Psoas muscle (tissue), 8 donors: ENCODE data around the gene DSC3. TPM values are rescaled to one million over a fixed set of nuclear protein-coding genes. Genes with fewer than 3 reads are reported as not detected.

Experiments
- ATAC-seq, 4 donors: fragments of 200-7000 bp; cut with Tn5 transposase; one replicate each; pipeline ENCODE4 v1.9.1; 2020; ENCODE audit warnings: moderate library complexity in 3 of 4, mild to moderate bottlenecking in 2 of 4
- DNase-seq, 2 donors: peaks; one replicate each; pipeline ENCODE4 v3.0.0-alpha.2; 2020
- H3K27ac ChIP-seq: fragments of 200-600 bp; one replicate; pipeline ENCODE4 v1.8.0; 2022
- H3K27me3 ChIP-seq, 3 donors: fragments of 200-600 bp in 1 of 3; one replicate each; pipeline versions ENCODE4 v1.6.1 to v1.8.0; 2013 to 2022; ENCODE audit warnings: low read length in 2 of 3, mild to moderate bottlenecking in 2 of 3, moderate library complexity in 1 of 3; ENCODE audit not compliant: insufficient read depth in 3 of 3
- H3K36me3 ChIP-seq, 2 donors: fragments of 200-600 bp in 1 of 2; one replicate each; pipeline versions ENCODE4 v1.6.1 to v1.8.0; 2013 to 2022; ENCODE audit warnings: low read depth in 1 of 2, mild to moderate bottlenecking in 1 of 2, moderate library complexity in 1 of 2; ENCODE audit not compliant: insufficient read depth in 1 of 2
- H3K4me1 ChIP-seq: fragments of 200-600 bp; one replicate; pipeline ENCODE4 v1.8.0; 2022
- H3K4me3 ChIP-seq: fragments of 200-600 bp; one replicate; pipeline ENCODE4 v1.8.0; 2022; ENCODE audit warnings: mild to moderate bottlenecking
- H3K9me3 ChIP-seq: fragments of 200-600 bp; one replicate; pipeline ENCODE4 v1.8.0; 2022
- WGBS, 3 donors: extraction: QIAGEN DNeasy Blood & Tissue Kit; methylation state at CpG; one replicate each; pipeline versions ENCODE4 v1.1.6 to v1.1.7; 2013; 5-methylcytosine and 5-hydroxymethylcytosine counted together
- intact Hi-C, 2 donors: fragments of 100-400 bp; cut with DNase I; formaldehyde crosslinking; loops; one replicate each; pipeline versions ENCODE4 v1.11.0 to v1.14.2; 2022
- polyA plus RNA-seq, 3 donors: library from polyadenylated mRNA; stranded (reverse); fragments of 200-250 nt; gene quantifications; one replicate each; pipeline ENCODE4 v1.2.3, GENCODE V29; 2013
- total RNA-seq, 4 donors: library from RNA; stranded (reverse); fragmentation: NEBNext Ultra II Directional in 2 of 4; extraction: Animal tissue kit (Norgen Biotek cat#: 25700) in 2 of 4; gene quantifications; one replicate each; pipeline versions ENCODE4 v1.2.1 to v1.2.4, GENCODE V29; 2021 to 2023
- TF ChIP-seq, protein P1 (sequence below): fragments of 200-600 bp; IDR thresholded peaks from one replicate; pipeline ENCODE4 v1.8.0; 2022; ENCODE audit warnings: antibody characterized with exemption
- donor health status: healthy with polysubstance abuse.
- donor health status: DM: no; HTN: no; CAD: no; lungs with moderate emphysema.
- donor health status: Bipolar disorder and iron deficiency.
- donor health status: healthy.
- donor health status: DM: yes; HTN: yes; CAD: no.
- donor health status: DM: no; HTN: no; CAD: no.
- donor health status: DM: no; HTN: no; CAD: no.
- donor health status: DM: yes; HTN: yes; CAD: no.

DSC3 gene
- total and polyA plus RNA-seq, 7 donors, result under 0.01 to 0.10 (median 0.06) TPM; not detected in 2

DNA sequence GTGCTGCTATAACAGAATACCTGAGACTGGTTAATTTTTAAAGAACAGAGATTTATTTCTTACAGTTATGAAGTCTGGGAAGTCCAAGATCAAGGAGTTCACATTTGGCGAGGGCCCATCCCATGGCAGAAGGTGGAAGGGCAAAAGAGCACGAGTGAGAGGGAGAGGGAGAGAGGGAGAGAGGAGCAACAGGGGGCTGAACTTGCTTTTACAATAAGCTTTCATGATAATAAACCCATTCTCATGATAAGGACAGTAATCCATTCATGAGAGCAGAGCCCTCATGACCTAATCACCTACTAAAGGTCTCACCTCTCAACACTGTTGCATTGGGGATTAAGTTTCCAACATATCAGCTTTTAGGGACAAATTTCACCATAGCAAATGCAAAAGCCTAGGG is 45.3 kb downstream of the DSC3 start:
- no peak for ATAC-seq
- Histone ChIP-seq H3K36me3 (no peaks in the 10 kb centered on the region), H3K27ac (no peak overlapping the region), H3K9me3 (no peaks in the 10 kb centered on the region), H3K4me3 (no peak overlapping the region), H3K4me1 (no peaks in the 10 kb centered on the region), H3K27me3 (no peaks in the 10 kb centered on the region)
- intact Hi-C loops, result no loop called here
- TF ChIP-seq, protein P1, sequence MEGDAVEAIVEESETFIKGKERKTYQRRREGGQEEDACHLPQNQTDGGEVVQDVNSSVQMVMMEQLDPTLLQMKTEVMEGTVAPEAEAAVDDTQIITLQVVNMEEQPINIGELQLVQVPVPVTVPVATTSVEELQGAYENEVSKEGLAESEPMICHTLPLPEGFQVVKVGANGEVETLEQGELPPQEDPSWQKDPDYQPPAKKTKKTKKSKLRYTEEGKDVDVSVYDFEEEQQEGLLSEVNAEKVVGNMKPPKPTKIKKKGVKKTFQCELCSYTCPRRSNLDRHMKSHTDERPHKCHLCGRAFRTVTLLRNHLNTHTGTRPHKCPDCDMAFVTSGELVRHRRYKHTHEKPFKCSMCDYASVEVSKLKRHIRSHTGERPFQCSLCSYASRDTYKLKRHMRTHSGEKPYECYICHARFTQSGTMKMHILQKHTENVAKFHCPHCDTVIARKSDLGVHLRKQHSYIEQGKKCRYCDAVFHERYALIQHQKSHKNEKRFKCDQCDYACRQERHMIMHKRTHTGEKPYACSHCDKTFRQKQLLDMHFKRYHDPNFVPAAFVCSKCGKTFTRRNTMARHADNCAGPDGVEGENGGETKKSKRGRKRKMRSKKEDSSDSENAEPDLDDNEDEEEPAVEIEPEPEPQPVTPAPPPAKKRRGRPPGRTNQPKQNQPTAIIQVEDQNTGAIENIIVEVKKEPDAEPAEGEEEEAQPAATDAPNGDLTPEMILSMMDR, result no peak
- WGBS, 3 donors, result 51 to 61% (median 52%) methylated on average over 2 of the region's 2 CpGs
- no peak for DNase-seq

DNA sequence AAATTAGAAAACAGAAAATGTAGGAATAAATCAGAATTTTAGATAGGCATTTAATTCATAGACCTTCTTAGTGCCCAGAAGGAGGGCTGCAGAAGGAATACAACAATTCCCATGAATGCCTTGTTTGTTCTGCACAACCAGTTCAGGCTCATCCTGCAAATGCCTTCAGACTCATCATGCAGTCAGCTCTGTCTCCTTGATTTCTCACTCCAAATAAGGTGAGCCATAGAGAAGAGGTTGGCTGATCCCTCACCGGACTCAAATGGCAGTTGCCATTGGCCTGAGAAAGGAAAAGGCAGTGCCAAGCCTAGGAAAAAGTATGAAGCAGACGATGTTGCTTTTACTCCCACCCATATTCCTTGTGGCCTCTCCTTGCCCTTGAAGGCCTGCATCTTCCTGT is 50.3 kb downstream of the DSC3 start:
- H3K36me3 ChIP-seq, result no peaks in the 10 kb centered on the region
- H3K4me3 ChIP-seq, result no peak overlapping the region
- no peak for DNase-seq
- TF ChIP-seq, protein P1, result no peak
- WGBS, 3 donors, result 67 to 77% (median 71%) methylated on average over 2 of the region's 2 CpGs
- no peaks in the 10 kb centered on the region for H3K9me3 ChIP-seq
- no peak for ATAC-seq
- intact Hi-C loops, result no loop called here
- H3K4me1 ChIP-seq, result no peaks in the 10 kb centered on the region
- H3K27ac ChIP-seq, result no peak overlapping the region
- no peaks in the 10 kb centered on the region for H3K27me3 ChIP-seq

DNA sequence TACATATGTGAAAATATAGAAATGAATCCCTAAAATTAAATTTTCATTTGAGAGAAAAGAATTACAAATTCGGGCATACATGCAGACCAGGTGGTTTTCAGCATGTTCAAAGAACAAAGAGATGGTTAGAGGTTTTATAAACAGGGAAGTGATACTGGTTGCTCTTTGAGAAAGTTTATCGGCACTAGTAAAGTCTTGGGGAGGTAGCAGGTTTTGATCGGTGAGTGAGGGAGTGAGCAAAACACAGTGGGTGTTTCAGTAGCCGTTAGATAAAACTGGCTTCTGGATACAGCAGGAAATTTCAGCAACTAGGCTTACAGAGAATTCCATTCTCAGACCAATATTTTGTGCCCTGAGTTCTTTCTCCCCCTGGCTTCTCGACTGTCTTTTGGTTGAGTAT is 51.1 kb downstream of the DSC3 start:
- ATAC-seq (no peak), DNase-seq (no peak)
- Histone ChIP-seq H3K27me3 (no peaks in the 10 kb centered on the region), H3K9me3 (no peaks in the 10 kb centered on the region), H3K27ac (no peak overlapping the region), H3K36me3 (no peaks in the 10 kb centered on the region), H3K4me1 (no peaks in the 10 kb centered on the region), H3K4me3 (no peak overlapping the region)
- 71 to 81% (median 80%) methylated on average over 5 of the region's 5 CpGs for WGBS, 3 donors
- TF ChIP-seq, protein P1, result no peak
- intact Hi-C loops, result no loop called here

DNA sequence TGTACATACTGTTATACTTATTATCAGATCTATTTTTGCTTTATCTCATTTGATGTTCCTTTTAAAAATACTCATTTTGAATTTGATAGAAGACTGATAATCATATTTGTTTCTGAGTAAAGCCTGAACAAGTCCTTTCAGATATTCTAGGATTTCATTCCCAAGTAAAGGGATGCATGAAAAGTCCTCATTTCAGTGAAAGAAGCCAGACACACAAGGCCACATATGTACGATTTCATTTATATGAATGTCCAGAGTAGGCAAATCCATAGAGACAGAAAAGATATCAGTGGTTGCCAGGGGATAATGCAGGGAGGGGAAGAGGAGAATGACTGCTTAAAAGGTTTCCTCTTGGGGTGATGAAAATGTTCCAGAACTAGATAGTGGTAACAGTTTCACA is 53.4 kb downstream of the DSC3 start:
- Histone ChIP-seq H3K4me3 (no peak overlapping the region), H3K27ac (no peak overlapping the region), H3K27me3 (no peaks in the 10 kb centered on the region), H3K36me3 (no peaks in the 10 kb centered on the region), H3K9me3 (no peaks in the 10 kb centered on the region), H3K4me1 (no peaks in the 10 kb centered on the region)
- DNase-seq, result no peak
- ATAC-seq, result no peak
- TF ChIP-seq, protein P1, result no peak
- intact Hi-C loops, result no loop called here
- WGBS, 3 donors, result 56 to 78% (median 64%) methylated on average over 1 of the region's 1 CpG

DNA sequence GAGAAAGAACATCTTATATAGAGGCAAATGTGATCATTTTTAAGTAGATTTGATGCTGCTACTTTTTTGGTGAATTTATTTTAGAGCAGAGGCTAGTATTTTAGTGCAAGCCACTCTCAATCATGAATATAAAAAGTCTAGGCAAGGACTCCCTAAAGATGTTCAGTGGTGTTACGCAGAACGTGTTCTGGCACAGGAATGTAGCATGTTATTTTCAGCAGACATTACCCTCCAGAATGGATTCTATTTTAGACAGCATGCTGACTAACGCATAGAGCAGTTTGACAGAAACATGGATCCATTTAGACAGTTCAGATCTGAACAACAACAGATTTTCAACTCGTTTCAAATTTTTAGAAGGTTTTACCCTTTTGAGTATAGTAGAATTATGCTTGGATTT is 54.1 kb downstream of the DSC3 start:
- no peaks in the 10 kb centered on the region for H3K9me3 ChIP-seq
- H3K4me1 ChIP-seq, result no peaks in the 10 kb centered on the region
- no peak overlapping the region for H3K4me3 ChIP-seq
- DNase-seq, result no peak
- H3K27me3 ChIP-seq, result no peaks in the 10 kb centered on the region
- H3K36me3 ChIP-seq, result no peaks in the 10 kb centered on the region
- TF ChIP-seq, protein P1, result no peak
- H3K27ac ChIP-seq, result no peak overlapping the region
- intact Hi-C loops, result no loop called here
- 61 to 78% (median 69%) methylated on average over 4 of the region's 4 CpGs for whole genome bisulfite sequencing, 3 donors
- peak in 2 of 4 donors; percentile 51 to 70 for ATAC-seq
